ENCODE measurements around the gene LGALS3BP. TPM values are rescaled to one million over a fixed set of nuclear protein-coding genes. Genes with fewer than 3 reads are reported as not detected.

Gene LGALS3BP
- total and polyA plus RNA-seq, 2 of the 13 experiments (the other 11 are each of a cell fraction or from before 2014, with no cell fraction given), result 137 to 332 TPM

DNA sequence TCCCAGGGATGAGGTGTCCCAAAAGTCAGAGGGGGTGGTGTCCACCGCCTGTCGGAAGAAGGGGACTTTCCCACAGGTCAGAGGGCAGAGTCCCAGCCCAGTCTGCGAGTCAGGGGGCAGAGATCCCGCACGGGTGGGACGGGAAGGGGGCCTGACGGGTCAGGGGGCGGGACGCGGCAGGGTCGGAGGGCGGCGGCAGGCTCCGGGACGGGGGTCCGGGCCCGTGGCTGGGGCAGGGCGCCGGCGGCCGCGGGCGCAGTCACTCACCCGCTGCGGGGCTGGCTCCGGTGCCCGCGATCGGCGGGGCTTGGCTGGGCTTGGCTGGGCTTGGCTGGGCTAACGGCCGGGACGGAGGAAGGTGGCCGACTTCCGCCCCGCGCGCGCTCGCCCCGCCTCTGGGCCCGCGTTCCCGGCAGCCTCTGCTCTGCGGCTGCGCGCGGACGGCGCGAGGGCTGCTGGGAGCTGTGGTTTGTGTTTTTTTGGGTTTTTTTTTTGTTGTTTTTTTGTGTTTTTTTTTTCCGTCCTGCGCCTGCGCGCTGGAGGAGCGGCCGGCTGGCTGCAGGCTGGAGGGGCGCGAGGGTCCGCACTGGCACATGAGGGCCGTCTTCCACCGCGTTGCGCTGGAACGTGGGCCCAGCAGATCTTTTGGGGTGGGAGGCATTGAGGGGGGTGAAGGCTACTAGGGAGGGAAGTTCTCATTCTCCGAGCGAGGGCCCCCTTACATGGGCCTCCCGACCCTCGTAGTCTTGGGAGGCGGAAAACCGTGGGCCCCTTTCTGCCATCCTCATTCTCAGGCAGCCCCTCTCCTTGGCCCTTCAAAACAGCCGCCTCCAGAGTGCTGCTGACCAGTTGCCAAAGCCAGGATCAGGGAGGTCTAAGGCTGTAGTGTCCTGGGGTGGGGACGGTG is 29.9 kb upstream of the LGALS3BP start, which contains the start of gene CANT1 (continued):
- no peak for TF ChIP-seq PHF5A (CRISPR knock-in tag; IDR thresholded peaks at IDR 0.05; ENCODE audit: low read depth, unreplicated experiment)
- TF ChIP-seq, protein P1, sequence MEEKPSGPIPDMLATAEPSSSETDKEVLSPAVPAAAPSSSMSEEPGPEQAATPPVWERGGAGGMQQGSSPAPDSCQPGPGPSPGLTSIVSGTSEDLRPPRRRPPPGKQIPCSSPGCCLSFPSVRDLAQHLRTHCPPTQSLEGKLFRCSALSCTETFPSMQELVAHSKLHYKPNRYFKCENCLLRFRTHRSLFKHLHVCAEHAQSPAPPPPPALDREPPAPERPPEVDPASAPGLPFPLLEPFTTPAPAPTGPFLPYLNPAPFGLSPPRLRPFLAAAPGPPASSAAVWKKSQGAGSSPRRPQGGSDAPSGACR (CRISPR knock-in tag; IDR thresholded peaks at IDR 0.05), result no peak
- TF ChIP-seq ZNF782 (CRISPR knock-in tag; IDR thresholded peaks at IDR 0.05; ENCODE audit: borderline replicate concordance), result no peak
- TF ChIP-seq, protein P2, sequence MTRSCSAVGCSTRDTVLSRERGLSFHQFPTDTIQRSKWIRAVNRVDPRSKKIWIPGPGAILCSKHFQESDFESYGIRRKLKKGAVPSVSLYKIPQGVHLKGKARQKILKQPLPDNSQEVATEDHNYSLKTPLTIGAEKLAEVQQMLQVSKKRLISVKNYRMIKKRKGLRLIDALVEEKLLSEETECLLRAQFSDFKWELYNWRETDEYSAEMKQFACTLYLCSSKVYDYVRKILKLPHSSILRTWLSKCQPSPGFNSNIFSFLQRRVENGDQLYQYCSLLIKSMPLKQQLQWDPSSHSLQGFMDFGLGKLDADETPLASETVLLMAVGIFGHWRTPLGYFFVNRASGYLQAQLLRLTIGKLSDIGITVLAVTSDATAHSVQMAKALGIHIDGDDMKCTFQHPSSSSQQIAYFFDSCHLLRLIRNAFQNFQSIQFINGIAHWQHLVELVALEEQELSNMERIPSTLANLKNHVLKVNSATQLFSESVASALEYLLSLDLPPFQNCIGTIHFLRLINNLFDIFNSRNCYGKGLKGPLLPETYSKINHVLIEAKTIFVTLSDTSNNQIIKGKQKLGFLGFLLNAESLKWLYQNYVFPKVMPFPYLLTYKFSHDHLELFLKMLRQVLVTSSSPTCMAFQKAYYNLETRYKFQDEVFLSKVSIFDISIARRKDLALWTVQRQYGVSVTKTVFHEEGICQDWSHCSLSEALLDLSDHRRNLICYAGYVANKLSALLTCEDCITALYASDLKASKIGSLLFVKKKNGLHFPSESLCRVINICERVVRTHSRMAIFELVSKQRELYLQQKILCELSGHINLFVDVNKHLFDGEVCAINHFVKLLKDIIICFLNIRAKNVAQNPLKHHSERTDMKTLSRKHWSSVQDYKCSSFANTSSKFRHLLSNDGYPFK (CRISPR knock-in tag; IDR thresholded peaks at IDR 0.05; ENCODE audit: borderline replicate concordance), result no peak
- TF ChIP-seq, protein P3, sequence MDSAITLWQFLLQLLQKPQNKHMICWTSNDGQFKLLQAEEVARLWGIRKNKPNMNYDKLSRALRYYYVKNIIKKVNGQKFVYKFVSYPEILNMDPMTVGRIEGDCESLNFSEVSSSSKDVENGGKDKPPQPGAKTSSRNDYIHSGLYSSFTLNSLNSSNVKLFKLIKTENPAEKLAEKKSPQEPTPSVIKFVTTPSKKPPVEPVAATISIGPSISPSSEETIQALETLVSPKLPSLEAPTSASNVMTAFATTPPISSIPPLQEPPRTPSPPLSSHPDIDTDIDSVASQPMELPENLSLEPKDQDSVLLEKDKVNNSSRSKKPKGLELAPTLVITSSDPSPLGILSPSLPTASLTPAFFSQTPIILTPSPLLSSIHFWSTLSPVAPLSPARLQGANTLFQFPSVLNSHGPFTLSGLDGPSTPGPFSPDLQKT (CRISPR knock-in tag; IDR thresholded peaks at IDR 0.05; ENCODE audit: borderline replicate concordance), result no peak
- TF ChIP-seq POGZ (CRISPR knock-in tag; IDR thresholded peaks at IDR 0.05), result peak; percentile 68
- peak; percentile 92 for TF ChIP-seq NRL (CRISPR knock-in tag; IDR thresholded peaks at IDR 0.05; ENCODE audit: borderline replicate concordance)
- TF ChIP-seq NFYC (CRISPR knock-in tag; IDR thresholded peaks at IDR 0.05), result peak; percentile 25; the same call in 1 of the 2 replicates
- TF ChIP-seq ZNF354B (CRISPR knock-in tag; IDR thresholded peaks at IDR 0.05), result no peak
- peak; percentile 35; the same call in 1 of the 2 replicates for TF ChIP-seq SAFB2 (CRISPR knock-in tag; IDR thresholded peaks at IDR 0.05; ENCODE audit: borderline replicate concordance, low read depth)
- peak; percentile 92 for TF ChIP-seq ZNF546 (CRISPR knock-in tag; conservative IDR thresholded peaks at IDR 0.05)
- no peak for TF ChIP-seq MBD4 (IDR thresholded peaks at IDR 0.05; ENCODE audit: borderline replicate concordance, low read length)
- TF ChIP-seq, protein P4, sequence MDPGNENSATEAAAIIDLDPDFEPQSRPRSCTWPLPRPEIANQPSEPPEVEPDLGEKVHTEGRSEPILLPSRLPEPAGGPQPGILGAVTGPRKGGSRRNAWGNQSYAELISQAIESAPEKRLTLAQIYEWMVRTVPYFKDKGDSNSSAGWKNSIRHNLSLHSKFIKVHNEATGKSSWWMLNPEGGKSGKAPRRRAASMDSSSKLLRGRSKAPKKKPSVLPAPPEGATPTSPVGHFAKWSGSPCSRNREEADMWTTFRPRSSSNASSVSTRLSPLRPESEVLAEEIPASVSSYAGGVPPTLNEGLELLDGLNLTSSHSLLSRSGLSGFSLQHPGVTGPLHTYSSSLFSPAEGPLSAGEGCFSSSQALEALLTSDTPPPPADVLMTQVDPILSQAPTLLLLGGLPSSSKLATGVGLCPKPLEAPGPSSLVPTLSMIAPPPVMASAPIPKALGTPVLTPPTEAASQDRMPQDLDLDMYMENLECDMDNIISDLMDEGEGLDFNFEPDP (CRISPR knock-in tag; conservative IDR thresholded peaks at IDR 0.05), result no peak
- TF ChIP-seq KDM6A (CRISPR knock-in tag; IDR thresholded peaks at IDR 0.05; ENCODE audit: low read depth), result no peak
- TF ChIP-seq ATAD3A (CRISPR knock-in tag; IDR thresholded peaks at IDR 0.05), result no peak
- peak; percentile 97 for TF ChIP-seq PHF8 (CRISPR knock-in tag; IDR thresholded peaks at IDR 0.05)
- TF ChIP-seq FLYWCH1 (CRISPR knock-in tag; IDR thresholded peaks at IDR 0.05), result 0 out of 2 replicates have a peak, but pooled peaks have one; percentile 80
- TF ChIP-seq, protein P5, sequence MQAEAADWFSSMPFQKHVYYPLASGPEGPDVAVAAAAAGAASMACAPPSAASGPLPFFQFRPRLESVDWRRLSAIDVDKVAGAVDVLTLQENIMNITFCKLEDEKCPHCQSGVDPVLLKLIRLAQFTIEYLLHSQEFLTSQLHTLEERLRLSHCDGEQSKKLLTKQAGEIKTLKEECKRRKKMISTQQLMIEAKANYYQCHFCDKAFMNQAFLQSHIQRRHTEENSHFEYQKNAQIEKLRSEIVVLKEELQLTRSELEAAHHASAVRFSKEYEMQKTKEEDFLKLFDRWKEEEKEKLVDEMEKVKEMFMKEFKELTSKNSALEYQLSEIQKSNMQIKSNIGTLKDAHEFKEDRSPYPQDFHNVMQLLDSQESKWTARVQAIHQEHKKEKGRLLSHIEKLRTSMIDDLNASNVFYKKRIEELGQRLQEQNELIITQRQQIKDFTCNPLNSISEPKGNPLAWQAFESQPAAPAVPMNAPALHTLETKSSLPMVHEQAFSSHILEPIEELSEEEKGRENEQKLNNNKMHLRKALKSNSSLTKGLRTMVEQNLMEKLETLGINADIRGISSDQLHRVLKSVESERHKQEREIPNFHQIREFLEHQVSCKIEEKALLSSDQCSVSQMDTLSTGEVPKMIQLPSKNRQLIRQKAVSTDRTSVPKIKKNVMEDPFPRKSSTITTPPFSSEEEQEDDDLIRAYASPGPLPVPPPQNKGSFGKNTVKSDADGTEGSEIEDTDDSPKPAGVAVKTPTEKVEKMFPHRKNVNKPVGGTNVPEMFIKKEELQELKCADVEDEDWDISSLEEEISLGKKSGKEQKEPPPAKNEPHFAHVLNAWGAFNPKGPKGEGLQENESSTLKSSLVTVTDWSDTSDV (CRISPR knock-in tag; IDR thresholded peaks at IDR 0.05), result no peak; the same call in 1 of the 2 replicates
- TF ChIP-seq ZNF616 (CRISPR knock-in tag; IDR thresholded peaks at IDR 0.05; ENCODE audit: low read depth), result no peak

All from HepG2 (cell line).